Caco-2 (cell line): ENCODE results near the gene BAHCC1. TPM values are rescaled to one million over a fixed set of nuclear protein-coding genes. Genes with fewer than 3 reads are reported as not detected.

Experiments used
- BruUV-seq: library from RNA; stranded (reverse); fragments of 400-500 nt; replicated peaks from 2 replicates; lab custom pipeline; 2021; lab: Mats Ljungman, UMichigan
- CTCF ChIA-PET: fragments of 300-600 bp; sonication (Branson Sonifier 250); formaldehyde crosslinking; loops from one replicate; lab custom pipeline; 2022; ENCODE audit warnings: antibody characterized with exemption; lab: Charles Lee
- POLR2A ChIA-PET: fragments of 300-600 bp; sonication (Branson Sonifier 250); formaldehyde crosslinking; loops from one replicate; lab custom pipeline; 2022; ENCODE audit warnings: antibody characterized with exemption; lab: Charles Lee
- DNase-seq, 2 experiments: peaks; one replicate each; pipeline versions ENCODE4 v3.0.0 to v3.0.0-alpha.2; 2020 to 2022
- H3K27me3 ChIP-seq: replicated peaks from 2 replicates; pipeline ENCODE4 v1.6.0; 2011; ENCODE audit warnings: low read length; ENCODE audit not compliant: control insufficient read depth, insufficient read depth
- H3K36me3 ChIP-seq: 2 replicates; pipeline ENCODE4 v1.5.1; 2011; ENCODE audit warnings: low read length; ENCODE audit not compliant: control insufficient read depth, insufficient read depth
- H3K4me1 ChIP-seq: fragments of 250-450 bp; sonication (Bioruptor Pico); 2 replicates; pipeline ENCODE4 v1.5.1; 2020; ENCODE audit warnings: mild to moderate bottlenecking
- H3K4me3 ChIP-seq: 2 replicates; pipeline ENCODE4 v1.5.1; 2011; ENCODE audit warnings: low read depth, mild to moderate bottlenecking, control low read depth, low read length
- H3K9me3 ChIP-seq: fragments of 250-450 bp; sonication (Bioruptor Pico); 2 replicates; pipeline ENCODE4 v1.5.1; 2020; ENCODE audit warnings: mild to moderate bottlenecking, moderate library complexity
- H3K27ac Mint-ChIP-seq: one replicate; pipeline ENCODE4 v1.8.0; 2022; ENCODE audit warnings: mixed read lengths; ENCODE audit not compliant: unreplicated experiment
- H3K27me3 Mint-ChIP-seq: one replicate; pipeline ENCODE4 v1.8.0; 2022; ENCODE audit warnings: mixed read lengths; ENCODE audit not compliant: insufficient read depth, unreplicated experiment
- H3K36me3 Mint-ChIP-seq: one replicate; pipeline ENCODE4 v1.8.0; 2022; ENCODE audit warnings: mild to moderate bottlenecking, mixed read lengths; ENCODE audit not compliant: insufficient read depth, unreplicated experiment
- H3K4me1 Mint-ChIP-seq: one replicate; pipeline ENCODE4 v1.8.0; 2022; ENCODE audit warnings: low read depth, mixed read lengths; ENCODE audit not compliant: unreplicated experiment
- H3K4me3 Mint-ChIP-seq: one replicate; pipeline ENCODE4 v1.8.0; 2022; ENCODE audit warnings: mild to moderate bottlenecking, moderate library complexity, mixed read lengths; ENCODE audit not compliant: unreplicated experiment
- H3K9me3 Mint-ChIP-seq: one replicate; pipeline ENCODE4 v1.8.0; 2022; ENCODE audit warnings: mixed read lengths; ENCODE audit not compliant: unreplicated experiment
- CTCF ChIP-seq, 2 experiments: fragments of 200-600 bp in 1 of 2; IDR thresholded peaks; 1 replicate in 1 of 2; 2 replicates in 1 of 2; pipeline versions ENCODE4 v1.5.1 to v1.8.0; 2011 to 2022; ENCODE audit warnings: antibody characterized with exemption in 1 of 2, control low read depth in 1 of 2, inconsistent platforms in 1 of 2, low read depth in 1 of 2, low read length in 1 of 2, mild to moderate bottlenecking in 1 of 2, moderate library complexity in 1 of 2; ENCODE audit not compliant: insufficient read depth in 1 of 2, severe bottlenecking in 1 of 2, unreplicated experiment in 1 of 2
- intact Hi-C: fragments of 100-400 bp; cut with micrococcal nuclease; formaldehyde crosslinking; loops from one replicate; pipeline ENCODE4 v1.10.0; 2022; ENCODE audit not compliant: unreplicated experiment
- total RNA-seq: library from RNA; stranded (reverse); gene quantifications from 2 replicates; pipeline ENCODE4 v1.2.3, GENCODE V29; 2022

BAHCC1 gene
- total RNA-seq, 1 experiment from 2014 or later = 10.2 TPM

- H3K4me3 Mint-ChIP-seq = no peak overlapping the region
- no peak overlapping the region for H3K4me3 ChIP-seq
- peaks cover 11% of the 10 kb centered on the region for H3K4me1 ChIP-seq
- no peak overlapping the region for H3K27ac Mint-ChIP-seq
- no peaks in the 10 kb centered on the region for H3K9me3 Mint-ChIP-seq
- peaks cover 16% of the 10 kb centered on the region for H3K4me1 Mint-ChIP-seq
- peaks cover 5% of the 10 kb centered on the region for H3K36me3 Mint-ChIP-seq
- no peaks in the 10 kb centered on the region for H3K27me3 Mint-ChIP-seq
- no TSS peak for BruUV-seq
- intact Hi-C loops = no loop called here
- POLR2A ChIA-PET = interaction anchor here (0.6 to 1.6 kb wide), 3 partner anchors 21 to 83 kb away, joined by 3 to 4 read pairs (median 3); partner anchors contain the start of gene ACTG1
- CTCF ChIA-PET = interaction anchor here (0.7 kb wide), 3 partner anchors 26 to 197 kb away, joined by 4 to 5 read pairs (median 4); partner anchors contain the start of gene SLC38A10
- H3K27me3 ChIP-seq = no peaks in the 10 kb centered on the region
- no peaks in the 10 kb centered on the region for H3K36me3 ChIP-seq
- no peaks in the 10 kb centered on the region for H3K9me3 ChIP-seq
- no peak for DNase-seq
- no peak for TF ChIP-seq CTCF (IDR thresholded peaks at IDR 0.05; ENCODE audit: insufficient read depth in 1 of 2, low read depth in 1 of 2, low read length in 1 of 2, severe bottlenecking in 1 of 2, unreplicated experiment in 1 of 2)
These were observed 96.9 kb downstream of the BAHCC1 start for GRCh38 chr17:81492202-81492601.

GRCh38 chr17:81492706-81493105 lies 97.4 kb downstream of the BAHCC1 start:
- POLR2A ChIA-PET = interaction anchor here (0.6 to 1.6 kb wide), 2 partner anchors 20 to 44 kb away, joined by 3 to 4 read pairs; partner anchors contain the start of gene ACTG1

More at GRCh38 chr17:81492706-81493105, 97.4 kb downstream of the BAHCC1 start:
- H3K4me1 ChIP-seq = peaks cover 11% of the 10 kb centered on the region
- no peak overlapping the region for H3K27ac Mint-ChIP-seq
- intact Hi-C loops = no loop called here
- H3K36me3 Mint-ChIP-seq = peaks cover 5% of the 10 kb centered on the region
- H3K9me3 ChIP-seq = no peaks in the 10 kb centered on the region
- no TSS peak for BruUV-seq
- CTCF ChIA-PET = interaction anchor here (0.7 kb wide), 2 partner anchors 26 to 197 kb away, joined by 4 to 5 read pairs; partner anchors contain the start of gene SLC38A10
- no peak overlapping the region for H3K4me3 ChIP-seq
- no peaks in the 10 kb centered on the region for H3K27me3 Mint-ChIP-seq
- TF ChIP-seq CTCF (IDR thresholded peaks at IDR 0.05; ENCODE audit: insufficient read depth in 1 of 2, low read depth in 1 of 2, low read length in 1 of 2, severe bottlenecking in 1 of 2, unreplicated experiment in 1 of 2) = no peak
- no peak overlapping the region for H3K4me3 Mint-ChIP-seq
- peaks cover 16% of the 10 kb centered on the region for H3K4me1 Mint-ChIP-seq
- no peaks in the 10 kb centered on the region for H3K9me3 Mint-ChIP-seq
- no peaks in the 10 kb centered on the region for H3K27me3 ChIP-seq
- DNase-seq = no peak
- no peaks in the 10 kb centered on the region for H3K36me3 ChIP-seq
